Measurements from ENCODE around the gene FOXN1. TPM values are rescaled to one million over a fixed set of nuclear protein-coding genes. Genes with fewer than 3 reads are reported as not detected.

FOXN1 gene
- total and polyA plus RNA-seq, 2 of the 4 experiments (the other 2 are of a cell fraction): not detected

DNA sequence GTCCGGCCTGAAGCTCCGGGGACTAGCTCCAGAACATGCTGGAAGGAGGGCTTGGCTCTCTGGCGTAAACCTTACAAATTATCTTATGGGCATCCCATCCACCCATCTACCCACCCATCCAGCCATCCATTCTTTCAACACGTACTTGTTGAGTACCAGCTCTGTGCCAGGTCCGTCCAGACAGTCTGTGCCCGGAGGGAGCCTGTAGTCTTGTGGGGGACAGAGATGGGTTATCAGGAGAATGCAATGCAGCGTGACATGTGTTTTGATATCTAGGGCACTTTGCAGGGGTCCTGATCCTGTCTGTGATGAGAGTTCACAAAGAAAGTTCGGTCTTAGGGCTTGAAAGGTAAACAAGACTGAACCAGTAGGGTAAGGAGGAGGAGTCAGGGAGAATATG, 36.8 kb upstream of the FOXN1 start:
- BruUV-seq (replicated peaks): no TSS peak
- H4K8ac ChIP-seq (ENCODE audit: low read depth in 2 of 2, low read length in 2 of 2): no peak overlapping the region
- H2AK9ac ChIP-seq (replicated peaks; ENCODE audit: low read depth, low read length, poor library complexity): no peak overlapping the region
- no peaks in the 10 kb centered on the region for H3K79me1 ChIP-seq (ENCODE audit: low read depth in 1 of 2, low read length in 2 of 2)
- no peak overlapping the region for H2BK20ac ChIP-seq (ENCODE audit: low read depth, low read length)
- H2BK5ac ChIP-seq (ENCODE audit: low read depth, low read length, poor library complexity, severe bottlenecking): no peak overlapping the region
- H2AFZ ChIP-seq (replicated peaks; ENCODE audit: low read length, poor library complexity): no peak overlapping the region
- no peak overlapping the region for H3K18ac ChIP-seq (ENCODE audit: low read depth, low read length)
- no peak overlapping the region for H3K14ac ChIP-seq (replicated peaks; ENCODE audit: low read depth, low read length)
- no peak overlapping the region for H3K27ac ChIP-seq (ENCODE audit: insufficient read depth, low read length)
- H3K4me3 ChIP-seq (ENCODE audit: insufficient read depth, low read depth, low read length): no peak overlapping the region
- no peak overlapping the region for H2BK120ac ChIP-seq (ENCODE audit: low read depth, low read length)
- CTCF ChIA-PET: no interaction called here
- no peak overlapping the region for H2BK15ac ChIP-seq (ENCODE audit: low read depth, low read length)
- H3K36me3 ChIP-seq (ENCODE audit: control insufficient read depth, insufficient read depth, low read length): no peaks in the 10 kb centered on the region
- dilution Hi-C loops (cut with HindIII; ENCODE audit: low sequenced_read_pairs, unreplicated experiment): no loop called here
- H3K4me1 ChIP-seq (ENCODE audit: control insufficient read depth, insufficient read depth, low read length): peaks cover 3% of the 10 kb centered on the region; the same call in 1 of the 2 replicates
- H3K4ac ChIP-seq (ENCODE audit: low read depth, low read length): no peak overlapping the region
- no peaks in the 10 kb centered on the region for H3K9me3 ChIP-seq (ENCODE audit: control insufficient read depth, insufficient read depth, low read length)
- POLR2A ChIA-PET (ENCODE audit: unreplicated experiment): no interaction called here
- H3K4me2 ChIP-seq (ENCODE audit: low read depth, low read length): no peak overlapping the region
- TF ChIP-seq MXI1 (IDR thresholded peaks at IDR 0.05; ENCODE audit: borderline replicate concordance, low read depth, low read length): no peak
- TF ChIP-seq POLR2A (IDR thresholded peaks at IDR 0.05; ENCODE audit: low read depth, low read length): no peak
- no peak for TF ChIP-seq NFE2L2 (IDR thresholded peaks at IDR 0.05; ENCODE audit: low read depth, low read length)
- no peak for TF ChIP-seq ELK1 (IDR thresholded peaks at IDR 0.05; ENCODE audit: borderline replicate concordance, low read depth, low read length)
- TF ChIP-seq SMC3 (IDR thresholded peaks at IDR 0.05; ENCODE audit: low read depth, low read length): no peak
- TF ChIP-seq CEBPB (IDR thresholded peaks at IDR 0.05; ENCODE audit: low read depth, low read length): no peak
- TF ChIP-seq USF2 (IDR thresholded peaks at IDR 0.05; ENCODE audit: low read depth, low read length): no peak
- TF ChIP-seq BHLHE40 (IDR thresholded peaks at IDR 0.05; ENCODE audit: low read depth, low read length): no peak
- no peak for TF ChIP-seq FOS (IDR thresholded peaks at IDR 0.05; ENCODE audit: low read depth, low read length)
- no peak overlapping the region for H3K9ac ChIP-seq (ENCODE audit: low read depth, low read length)
- no peak overlapping the region for H2AK5ac ChIP-seq (ENCODE audit: low read depth, low read length)
- no peak overlapping the region for H4K5ac ChIP-seq (ENCODE audit: low read depth, low read length)
- intact Hi-C loops (cut with micrococcal nuclease): no loop called here
- no peaks in the 10 kb centered on the region for H4K20me1 ChIP-seq (ENCODE audit: insufficient read depth, low read length)
- H3K27me3 ChIP-seq (ENCODE audit: control insufficient read depth, insufficient read depth, low read length): peaks cover 60% of the 10 kb centered on the region
- DNase-seq (no peak), ATAC-seq (ENCODE audit: low read depth) (no peak)
- H4K91ac ChIP-seq (ENCODE audit: insufficient read depth, low read depth, low read length): no peak overlapping the region
- no peaks in the 10 kb centered on the region for H3K9me1 ChIP-seq (ENCODE audit: insufficient read depth, low read length)
- WGBS, 2 experiments (ENCODE audit: extremely low coverage in 2 of 2, insufficient read length in 1 of 2): 37% methylated on average over 3 of the region's 8 CpGs; no CpG with 5 or more reads in 1 of the 2 experiments
- H3K56ac ChIP-seq (ENCODE audit: extremely low read depth, insufficient read depth, low read length): no peak overlapping the region; the same call in 1 of the 2 replicates
- H3K23ac ChIP-seq (ENCODE audit: low read depth, low read length): no peak overlapping the region
- in situ Hi-C loops (cut with MboI; ENCODE audit: low sequenced_read_pairs): no loop called here
